Uterus (tissue), 2 donors: ENCODE data around the gene TTLL13.

Experiments used
- CTCF ChIP-seq, 4 experiments: fragments of 200-600 bp in 2 of 4; fragments of 450-650 bp in 2 of 4; sonication (generic) in 2 of 4; IDR thresholded peaks; one replicate each; pipeline ENCODE4 v1.5.1; 2016 to 2019; ENCODE audit warnings: antibody characterized with exemption in 4 of 4, mild to moderate bottlenecking in 2 of 4, moderate library complexity in 1 of 4
- POLR2A ChIP-seq, 2 donors: fragments of 450-650 bp; IDR thresholded peaks; one replicate each; pipeline ENCODE4 v1.6.1; 2016; ENCODE audit warnings: antibody characterized with exemption in 2 of 2, mild to moderate bottlenecking in 1 of 2, moderate library complexity in 1 of 2

GRCh38 chr15:90214553-90215196, 34.7 kb upstream of the TTLL13 start:
- no peak for TF ChIP-seq CTCF (IDR thresholded peaks at IDR 0.05)
- TF ChIP-seq POLR2A (IDR thresholded peaks at IDR 0.05) = no peak
